DMS114 treated with DMSO at 0.1 percent for 48 hours (cell line): ENCODE results near the gene LRCH1.
"Not testable (repeated sequence)": the region's sequence is repeated elsewhere in the genome, so short reads cannot be mapped to it uniquely, and the experiment has no call there.

ENCODE experiments used
- DNase-seq: peaks from one replicate; lab custom pipeline; 2025; ENCODE audit not compliant: unreplicated experiment; lab: John Stamatoyannopoulos, UW

Gene LRCH1

DNA sequence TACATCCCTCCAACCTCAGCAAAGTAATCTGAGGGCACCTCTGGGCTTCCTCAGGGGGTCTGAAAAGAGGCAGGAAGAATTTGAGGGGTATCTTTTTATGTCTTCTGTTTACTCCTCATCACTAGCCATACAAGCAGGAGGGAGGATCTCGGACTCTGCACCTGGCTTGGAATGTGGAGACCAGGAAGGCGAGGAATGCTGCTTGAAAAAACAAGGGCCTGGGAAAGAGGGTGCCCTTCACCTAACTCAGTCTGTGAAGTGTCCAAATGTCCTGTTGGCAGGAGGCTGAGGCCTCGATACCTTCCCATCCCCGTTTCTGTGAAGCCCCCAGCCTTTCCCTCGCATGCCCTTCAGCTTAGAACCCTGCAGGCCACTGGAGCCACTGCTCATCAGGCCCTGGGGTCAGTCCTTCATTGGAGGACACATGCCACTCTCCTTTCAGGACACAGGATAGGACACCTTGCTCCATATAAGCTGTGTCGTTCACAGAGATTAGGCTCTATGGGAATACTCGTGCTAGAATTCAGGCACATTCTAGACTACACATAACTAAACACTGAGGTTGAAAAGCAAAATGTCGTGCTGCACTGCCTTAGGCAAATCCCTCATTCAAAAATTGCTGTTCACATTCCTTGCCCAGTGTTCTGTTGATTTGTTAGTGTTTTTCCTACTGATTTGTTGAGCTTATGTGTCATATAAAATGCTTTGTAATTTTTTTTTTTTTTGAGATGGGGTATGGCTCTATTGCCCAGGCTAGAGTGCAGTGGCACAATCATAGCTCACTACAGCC is 194.3 kb downstream of the LRCH1 start:
- DNase-seq: no peak

DNA sequence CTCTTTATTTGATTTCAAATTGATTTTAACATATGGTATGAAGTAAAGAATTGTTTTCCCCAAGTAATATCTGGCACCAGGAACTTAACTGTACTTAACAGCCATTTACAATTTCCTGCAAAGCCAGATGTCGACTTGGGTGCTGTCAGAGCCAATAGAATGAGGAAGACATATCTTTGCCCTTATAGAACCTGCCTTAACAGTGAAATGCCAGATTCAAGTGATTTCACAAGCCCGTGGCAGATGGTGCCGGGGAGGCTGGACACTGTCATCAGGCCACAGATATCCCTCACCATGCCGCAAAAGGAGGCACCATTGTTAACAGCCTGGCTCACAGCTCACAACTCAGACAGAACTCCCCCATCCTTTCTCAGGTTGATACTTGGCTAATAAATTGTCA is 195.3 kb downstream of the LRCH1 start:
- DNase-seq: no peak

DNA sequence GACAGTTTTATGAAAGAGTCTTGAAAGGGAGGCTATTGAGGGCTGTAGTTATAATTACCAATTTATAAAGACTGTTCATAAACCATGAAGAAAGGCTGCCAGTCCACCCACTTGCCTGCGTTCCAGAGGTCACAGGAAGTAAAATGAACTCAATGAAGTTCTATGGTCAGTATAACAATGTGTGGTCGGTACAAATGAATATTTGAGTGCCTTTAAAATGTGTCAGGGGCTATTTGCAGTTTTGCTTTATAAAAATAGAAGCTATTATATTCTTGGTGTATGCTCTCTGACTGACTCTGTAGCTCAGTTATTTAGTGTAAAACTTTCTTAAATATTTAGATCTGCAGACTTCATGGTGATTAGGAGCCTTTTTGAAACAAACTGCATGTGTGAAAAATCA is 197.0 kb downstream of the LRCH1 start:
- DNase-seq: no peak

DNA sequence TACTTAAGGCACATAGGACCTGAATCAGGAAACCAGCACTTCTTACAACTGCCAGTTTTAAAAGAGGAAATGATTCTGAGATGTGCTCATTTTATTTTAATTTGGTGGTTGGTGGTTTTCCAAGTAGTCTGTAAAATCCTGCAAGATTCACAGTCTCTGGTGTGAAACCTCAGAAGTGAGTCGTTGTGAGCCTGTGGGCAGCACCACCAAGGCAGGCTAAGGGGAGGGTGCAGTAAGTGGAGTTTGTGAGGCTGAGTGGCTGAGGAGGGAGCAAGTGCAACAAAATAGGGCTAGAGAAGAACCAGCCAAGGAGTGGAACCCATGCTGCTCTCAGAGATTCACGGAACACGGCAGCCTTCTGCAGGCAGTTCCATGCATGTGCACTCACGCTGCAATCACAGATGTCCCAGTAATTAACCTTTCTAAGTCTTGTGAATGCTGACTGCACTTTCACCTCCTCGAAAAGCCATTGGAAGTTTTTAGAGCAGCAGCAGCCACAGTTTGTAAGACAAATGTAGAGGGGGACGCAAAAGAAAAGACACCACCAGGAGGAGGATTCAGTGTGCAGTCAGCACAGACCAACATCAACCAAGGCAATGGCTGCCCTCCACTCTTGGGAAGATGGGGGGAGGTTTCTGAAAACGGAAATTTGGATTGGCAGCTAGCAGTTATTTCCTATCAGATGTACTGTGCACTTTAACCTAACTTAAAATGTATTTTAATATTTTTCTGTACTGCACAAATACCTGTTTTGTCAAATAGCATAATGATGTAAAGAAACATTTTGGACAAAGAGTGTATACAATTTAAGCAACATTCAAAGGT is 199.1 kb downstream of the LRCH1 start:
- no peak for DNase-seq

DNA sequence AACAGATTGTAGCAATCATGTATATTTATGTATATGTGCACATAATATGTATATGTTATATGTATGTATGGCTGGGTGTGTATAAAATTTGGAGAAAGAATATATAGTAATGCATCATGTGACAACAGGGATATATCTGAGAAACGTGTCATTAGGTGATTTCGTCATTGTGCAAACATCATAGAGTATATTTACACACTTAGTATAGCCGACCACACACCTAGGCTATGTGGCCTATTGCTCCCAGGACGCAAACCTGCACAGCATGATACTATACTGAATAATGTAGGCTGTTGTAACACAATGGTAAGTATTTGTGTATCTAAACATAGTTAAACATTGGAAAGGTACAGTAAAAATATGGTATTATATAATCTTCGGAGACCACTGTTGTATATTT is 200.2 kb downstream of the LRCH1 start:
- DNase-seq: no peak

DNA sequence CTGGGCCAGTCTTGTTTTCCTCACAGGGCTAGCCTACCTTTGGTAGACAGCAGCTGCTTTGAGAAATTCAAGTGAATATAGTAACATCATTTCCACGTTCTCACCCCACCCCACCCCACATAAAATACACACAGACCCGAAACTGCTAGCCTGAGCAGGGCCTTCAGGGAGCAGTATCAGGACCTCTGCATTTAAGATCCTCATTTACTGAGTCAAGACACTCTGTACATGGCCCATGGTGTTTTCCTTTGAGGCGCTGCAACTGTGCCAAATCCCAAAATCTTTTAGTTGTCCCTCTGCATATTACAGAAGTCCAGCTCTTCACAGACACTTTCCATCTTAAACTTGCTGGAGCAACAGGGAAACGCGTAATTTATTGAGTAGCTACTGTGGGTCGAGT is 200.9 kb downstream of the LRCH1 start:
- DNase-seq: no peak

DNA sequence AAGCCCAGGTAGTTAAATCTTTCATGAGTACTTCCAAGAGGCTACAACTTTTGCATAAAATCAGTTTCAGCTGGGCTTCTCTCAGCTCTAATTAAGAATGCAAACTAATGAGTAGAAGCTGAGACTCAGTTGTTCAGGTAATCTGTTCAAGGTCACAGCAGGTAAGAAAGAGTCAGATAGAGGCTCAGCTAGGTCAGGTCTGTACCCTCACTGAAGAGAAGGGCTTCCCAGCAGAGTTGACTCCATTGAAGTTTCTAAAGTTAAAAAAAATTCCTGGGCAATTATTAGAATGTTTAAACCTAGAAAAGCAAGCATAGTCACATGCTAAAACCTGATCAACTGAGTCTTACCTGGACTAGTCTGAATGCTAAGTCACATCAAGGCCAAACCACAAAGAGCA is 201.8 kb downstream of the LRCH1 start:
- DNase-seq: no peak

DNA sequence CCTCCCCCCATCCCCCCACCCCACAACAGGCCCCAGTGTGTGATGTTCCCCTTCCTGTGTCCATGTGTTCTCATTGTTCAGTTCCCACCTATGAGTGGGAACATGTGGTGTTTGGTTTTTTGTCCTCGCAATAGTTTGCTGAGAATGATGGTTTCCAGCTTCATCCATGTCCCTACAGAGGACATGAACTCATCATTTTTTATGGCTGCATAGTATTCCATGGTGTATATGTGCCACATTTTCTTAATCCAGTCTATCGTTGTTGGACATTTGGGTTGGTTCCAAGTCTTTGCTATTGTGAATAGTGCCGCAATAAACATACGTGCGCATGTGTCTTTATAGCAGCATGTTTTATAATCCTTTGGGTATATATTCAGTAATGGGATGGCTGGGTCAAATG is 202.5 kb downstream of the LRCH1 start:
- not testable (repeated sequence) for DNase-seq

DNA sequence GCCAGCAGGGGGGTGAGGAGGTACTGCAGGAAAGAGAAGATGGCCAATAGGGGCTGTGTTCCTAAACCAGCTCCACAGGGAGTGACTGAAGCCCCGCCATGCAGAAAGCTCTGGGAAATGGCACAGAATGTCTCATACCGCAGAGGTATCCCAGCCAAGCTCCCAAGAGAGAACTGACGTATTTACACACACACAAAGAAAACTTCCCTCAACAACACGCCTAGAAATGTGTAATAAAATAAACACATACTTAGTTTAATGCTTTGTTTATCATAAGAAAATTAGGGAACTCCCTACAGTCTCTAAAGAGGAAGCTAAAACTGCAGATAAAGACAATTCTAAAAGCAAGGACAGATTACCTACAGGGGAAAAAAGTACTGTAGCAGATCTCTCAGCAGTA is 204.0 kb downstream of the LRCH1 start:
- no peak for DNase-seq

DNA sequence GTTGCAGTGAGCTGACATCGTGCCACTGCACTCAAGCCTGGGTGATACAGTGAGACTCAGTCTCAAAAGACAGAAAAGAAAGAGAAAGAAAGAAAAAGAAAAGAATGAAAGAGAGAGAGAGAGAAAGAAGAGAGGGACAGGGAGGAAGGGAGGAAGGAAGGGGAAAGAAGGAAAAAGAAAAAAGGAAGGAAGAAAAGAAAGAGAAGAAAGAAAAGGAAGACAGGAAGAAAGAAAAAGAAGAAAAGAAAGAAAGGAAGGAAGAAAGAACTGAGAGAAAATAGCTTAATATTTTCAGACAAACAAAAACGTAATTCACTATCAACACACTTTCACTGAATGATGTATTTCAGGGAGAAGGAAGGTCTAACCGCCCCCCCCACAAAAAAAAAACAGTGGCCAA is 204.7 kb downstream of the LRCH1 start:
- DNase-seq: no peak

DNA sequence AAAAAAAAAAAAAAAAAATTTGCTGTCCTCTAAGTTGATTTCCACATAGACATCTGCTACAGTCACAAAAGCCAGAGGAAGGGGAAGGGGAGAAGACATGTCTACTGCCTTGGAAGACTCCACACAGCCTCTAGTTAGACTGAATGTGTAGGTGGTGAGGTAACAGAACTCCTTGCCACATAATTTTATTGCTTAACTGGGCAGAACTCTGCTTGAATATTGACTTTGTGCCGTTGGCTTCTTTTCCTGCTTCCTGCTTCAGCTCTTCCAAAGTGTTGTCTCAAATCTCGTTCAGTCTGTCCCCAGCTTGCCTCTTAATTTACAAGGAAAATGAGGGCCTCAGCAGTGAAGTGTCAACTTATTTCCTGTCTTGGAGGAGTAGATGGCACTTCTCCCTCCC is 206.9 kb downstream of the LRCH1 start:
- DNase-seq: no peak

DNA sequence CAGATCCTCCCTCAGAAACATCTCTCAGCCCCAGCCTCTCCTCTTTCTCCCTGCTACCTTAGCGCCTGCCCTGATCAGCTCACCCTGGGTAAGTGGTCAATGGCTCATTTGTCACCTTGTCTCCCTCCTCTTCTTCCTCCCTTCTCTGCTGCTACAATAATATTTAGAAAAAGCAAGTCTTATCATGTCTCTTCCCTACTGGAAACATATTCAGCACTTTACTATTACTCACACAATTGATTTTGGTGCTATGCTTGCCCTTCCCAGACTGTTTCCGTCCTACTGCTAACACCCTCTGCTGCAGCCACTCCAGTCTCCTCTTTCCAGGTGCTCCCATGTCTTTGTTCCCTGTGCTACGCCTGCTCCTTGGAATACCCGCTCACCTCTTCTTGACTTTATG is 208.2 kb downstream of the LRCH1 start:
- DNase-seq: no peak

DNA sequence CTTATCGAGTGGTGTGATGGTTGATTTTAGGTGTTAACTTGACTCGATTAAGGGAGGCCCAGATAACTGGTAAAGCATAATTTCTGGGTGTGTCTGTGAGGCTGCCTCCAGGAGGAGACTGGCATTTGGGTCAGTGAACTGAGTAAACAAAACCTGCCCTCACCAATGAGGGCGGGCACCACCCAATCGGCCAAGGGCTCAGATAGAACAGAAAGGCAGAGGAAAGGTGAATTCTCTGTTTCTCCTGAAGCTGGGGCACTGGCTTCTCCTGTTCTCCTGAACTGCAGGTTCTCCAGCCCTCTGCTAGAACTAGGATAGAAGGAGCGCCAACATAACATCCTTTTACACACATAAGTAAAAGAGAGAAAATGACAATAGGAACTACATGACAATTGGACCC is 208.9 kb downstream of the LRCH1 start:
- DNase-seq: no peak

DNA sequence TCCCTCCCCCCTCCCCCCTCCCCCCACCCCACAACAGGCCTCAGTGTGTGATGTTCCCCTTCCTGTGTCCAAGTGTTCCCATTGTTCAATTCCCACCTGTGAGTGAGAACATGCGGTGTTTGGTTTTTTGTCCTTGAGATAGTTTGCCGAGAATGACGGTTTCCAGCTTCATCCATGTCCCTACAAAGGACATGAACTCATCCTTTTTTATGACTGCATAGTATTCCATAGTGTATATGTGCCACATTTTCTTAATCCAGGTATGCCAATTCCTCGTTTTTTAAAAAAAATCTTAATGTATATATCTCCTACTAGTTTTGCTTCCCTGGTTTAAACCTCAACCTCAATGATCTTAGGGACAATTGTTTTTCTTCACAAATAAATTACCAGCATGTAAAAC is 217.0 kb downstream of the LRCH1 start:
- DNase-seq: not testable (repeated sequence)

DNA sequence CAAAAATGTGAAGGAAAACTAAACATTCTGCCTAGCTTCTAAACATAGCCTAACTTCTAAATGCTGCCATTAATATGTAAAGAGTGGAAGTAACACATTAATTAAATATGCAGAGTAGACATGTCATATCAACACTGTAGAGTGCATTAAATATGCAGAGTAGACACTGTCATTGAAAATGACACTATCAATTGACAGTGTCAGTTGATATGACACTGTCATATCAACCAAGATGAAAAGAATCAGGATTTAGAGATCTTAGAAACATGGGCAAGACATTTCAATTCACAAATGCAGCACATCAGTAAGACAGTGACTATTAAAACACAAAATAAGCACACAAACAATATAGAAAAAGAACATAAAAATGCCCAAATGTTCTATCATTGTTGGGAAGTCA is 218.7 kb downstream of the LRCH1 start:
- DNase-seq: no peak

DNA sequence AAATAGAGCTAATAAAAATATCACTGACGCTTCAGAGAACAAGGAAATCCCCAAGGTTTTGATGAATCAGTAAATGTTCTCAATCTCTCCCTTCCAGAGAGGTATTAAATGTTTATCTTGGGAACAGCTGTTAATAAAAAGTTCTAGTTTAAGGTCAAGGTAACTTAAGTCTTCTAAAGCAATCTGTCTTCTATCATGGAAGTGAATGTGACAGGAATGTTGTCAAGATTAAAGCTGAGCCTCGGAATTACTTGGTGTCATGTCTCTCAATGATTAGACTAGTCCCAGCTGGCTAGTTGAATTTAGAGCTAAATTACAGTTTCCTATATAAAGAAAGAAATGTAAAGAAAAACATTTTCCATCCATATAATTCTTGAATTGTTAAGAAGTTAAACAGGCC is 220.6 kb downstream of the LRCH1 start:
- DNase-seq: no peak

DNA sequence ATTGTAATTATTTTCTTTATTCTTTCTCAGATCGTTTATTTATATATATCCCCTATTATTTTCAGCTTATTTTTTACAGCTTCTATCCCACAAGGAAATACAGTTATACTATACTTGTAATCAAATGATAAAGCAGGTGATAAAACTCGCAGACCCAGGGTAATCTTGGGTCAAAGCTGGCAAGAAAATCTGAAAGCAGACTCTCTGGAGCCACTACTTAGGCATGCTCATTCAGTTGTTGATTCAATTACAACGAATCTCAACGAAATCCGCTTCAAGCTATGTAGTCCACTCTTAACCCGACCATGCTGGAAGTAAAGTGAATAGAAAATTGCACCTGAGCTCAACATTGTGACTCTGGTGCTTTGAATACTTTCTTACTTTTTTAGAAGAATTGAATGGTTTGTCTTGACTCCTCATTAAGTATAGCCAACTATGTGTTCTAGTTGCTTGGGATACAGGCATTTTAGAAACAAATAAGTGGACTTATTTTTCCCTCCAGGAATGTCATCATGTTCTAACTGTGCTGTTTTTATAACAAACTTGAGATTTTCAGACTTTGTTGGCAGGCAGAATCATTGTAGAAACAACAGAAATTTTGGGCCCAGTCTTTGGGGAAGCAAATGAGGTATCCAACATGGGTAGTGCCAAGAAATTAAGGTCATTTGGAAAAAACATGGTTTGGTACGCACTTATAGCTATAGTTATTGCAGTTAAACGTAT is 222.6 kb downstream of the LRCH1 start:
- DNase-seq: no peak

DNA sequence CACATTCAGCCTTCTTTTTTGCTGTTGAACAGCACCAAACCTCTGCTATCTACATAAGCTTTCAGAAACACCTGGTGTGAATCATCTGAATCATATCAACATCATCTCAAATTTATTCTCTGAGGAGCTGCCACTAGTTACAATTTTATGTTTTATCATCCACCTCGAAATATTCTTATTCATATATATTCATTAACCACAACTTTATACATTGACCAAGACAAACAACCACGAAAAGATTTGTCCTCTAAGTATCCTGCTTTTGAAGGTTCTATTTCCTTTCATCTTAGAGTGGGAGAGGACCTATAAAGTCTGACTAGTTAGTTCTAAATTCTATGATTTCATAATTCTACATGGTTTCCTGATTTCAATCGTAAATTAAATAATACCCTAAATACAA is 225.1 kb downstream of the LRCH1 start:
- DNase-seq: no peak

DNA sequence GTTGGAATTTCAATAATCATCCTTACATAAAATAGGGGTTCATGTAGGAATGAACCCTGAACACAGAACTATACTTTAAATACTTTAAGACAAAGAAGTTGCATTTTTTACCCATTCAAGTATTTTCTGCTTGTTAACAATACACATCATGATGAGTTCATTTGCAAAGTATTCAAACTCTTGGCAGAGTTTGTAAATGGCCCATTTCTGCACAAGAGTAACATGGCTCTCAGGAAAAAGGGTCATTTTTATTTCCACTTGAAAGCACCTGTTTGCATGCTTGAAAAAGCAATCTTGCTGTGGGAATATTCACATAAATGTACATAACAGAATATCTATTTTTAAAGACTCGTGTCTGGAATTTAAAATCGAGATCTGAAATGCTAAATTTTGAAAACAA is 225.9 kb downstream of the LRCH1 start:
- DNase-seq: no peak

DNA sequence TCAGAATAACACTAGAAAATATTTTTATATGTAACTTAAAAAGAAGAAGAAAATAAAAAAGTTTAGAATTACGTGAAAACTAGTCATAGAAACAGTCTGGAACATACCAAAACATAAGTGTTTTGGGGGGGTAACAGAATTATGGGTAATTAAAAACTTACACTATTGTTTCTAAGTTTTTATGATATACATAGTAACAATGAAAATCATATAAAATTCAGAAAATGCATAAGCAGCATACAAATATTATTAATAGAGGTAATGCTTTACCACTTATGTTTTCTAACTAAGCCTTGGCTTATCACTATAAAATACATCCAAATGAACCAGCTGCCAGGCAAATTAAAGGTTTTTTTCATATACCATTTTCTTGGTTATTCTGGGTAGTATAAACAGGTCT is 229.1 kb downstream of the LRCH1 start:
- no peak for DNase-seq

DNA sequence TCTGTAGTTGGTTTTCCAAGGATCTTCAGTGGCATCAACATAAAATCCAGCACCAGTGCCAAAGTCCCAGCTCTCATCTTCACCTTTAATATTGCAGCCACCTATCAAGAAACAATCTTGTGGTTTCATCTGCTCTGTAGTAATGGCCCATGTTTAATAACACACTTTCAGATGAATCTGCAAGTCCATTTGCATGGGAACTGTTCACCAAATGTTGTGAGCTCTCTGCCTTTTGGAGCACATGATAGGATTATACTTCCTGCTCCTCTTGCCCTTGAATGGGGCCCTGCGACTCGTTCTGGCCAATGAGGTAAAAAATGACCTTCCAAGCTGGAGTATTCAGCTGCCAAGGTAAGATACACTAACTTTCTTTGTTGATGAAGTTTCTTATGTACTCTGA is 229.7 kb downstream of the LRCH1 start:
- DNase-seq: no peak

DNA sequence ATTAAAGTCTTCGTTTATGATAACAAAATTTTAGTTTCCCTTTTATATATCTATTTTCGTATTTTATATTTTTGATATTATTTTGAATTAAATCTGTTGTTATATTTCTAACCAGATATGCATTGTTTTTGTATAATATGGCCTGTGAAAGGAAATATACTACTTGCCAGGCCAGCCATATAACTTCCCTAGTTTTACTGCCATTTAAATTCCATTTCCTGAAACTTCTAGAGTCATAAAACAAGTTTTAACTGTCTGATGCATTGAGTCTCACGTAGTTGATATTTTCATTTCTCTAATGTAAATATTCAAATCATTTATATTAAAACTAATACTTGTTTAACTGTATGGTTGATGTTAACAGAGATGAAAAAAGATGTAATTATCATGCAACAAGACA is 230.5 kb downstream of the LRCH1 start:
- DNase-seq: no peak
